GM21381 (cell line): ENCODE results near the gene ASTL.

ENCODE experiments used
- ATAC-seq: cut with Tn5 transposase; IDR thresholded peaks from one replicate; pipeline ENCODE4 v1.9.1; 2021; ENCODE audit warnings: mild to moderate bottlenecking, moderate library complexity; ENCODE audit not compliant: unreplicated experiment

ASTL gene

DNA sequence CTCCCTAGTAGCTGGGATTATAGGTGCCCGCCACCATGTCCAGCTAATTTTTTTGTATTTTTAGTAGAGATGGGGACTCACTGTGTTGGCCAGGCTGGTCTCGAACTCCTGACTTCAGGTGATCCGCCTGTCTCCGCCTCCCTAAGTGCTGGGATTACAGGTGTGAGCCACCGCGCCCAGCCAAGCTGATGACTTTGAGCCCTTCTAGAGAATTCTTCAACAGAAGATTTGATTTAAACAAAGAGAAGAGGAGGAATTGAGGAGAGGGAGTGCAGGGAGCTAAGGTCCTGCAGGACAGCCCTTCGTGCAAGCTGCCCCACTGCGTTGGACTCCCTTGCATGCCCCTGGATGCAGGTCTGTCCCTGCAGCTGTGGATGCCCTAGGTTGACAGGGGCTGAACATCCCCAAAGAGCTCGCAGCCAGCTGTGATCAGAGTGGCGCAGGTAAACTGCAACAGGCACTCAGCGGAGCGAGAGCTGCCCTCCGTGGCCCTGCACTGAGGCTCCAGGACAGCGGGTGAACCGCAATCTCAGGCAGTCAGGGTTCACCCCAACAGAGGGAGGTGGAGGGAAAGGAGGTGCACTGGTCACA lies 35.6 kb downstream of the ASTL start:
- no peak for ATAC-seq

DNA sequence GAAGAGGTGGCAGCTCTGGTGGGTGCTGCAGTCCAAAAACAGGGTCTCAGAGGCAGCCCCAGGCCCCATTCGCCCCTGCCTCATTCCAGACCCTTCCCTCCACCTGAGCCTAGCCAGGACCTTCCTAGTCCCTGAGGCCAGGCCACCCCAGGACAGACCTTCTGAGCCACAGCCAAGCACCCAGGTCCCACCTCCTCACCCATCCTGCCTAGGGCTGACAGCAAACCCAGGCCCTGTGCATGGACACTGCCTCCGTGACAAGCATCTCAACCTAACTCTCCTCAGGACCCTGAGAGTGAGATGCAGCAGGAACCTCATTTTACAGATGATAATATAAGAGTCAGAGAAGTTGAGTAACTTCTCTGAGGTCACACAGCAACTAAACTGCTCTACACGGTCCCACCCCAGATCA lies 37.4 kb downstream of the ASTL start:
- no peak for ATAC-seq

DNA sequence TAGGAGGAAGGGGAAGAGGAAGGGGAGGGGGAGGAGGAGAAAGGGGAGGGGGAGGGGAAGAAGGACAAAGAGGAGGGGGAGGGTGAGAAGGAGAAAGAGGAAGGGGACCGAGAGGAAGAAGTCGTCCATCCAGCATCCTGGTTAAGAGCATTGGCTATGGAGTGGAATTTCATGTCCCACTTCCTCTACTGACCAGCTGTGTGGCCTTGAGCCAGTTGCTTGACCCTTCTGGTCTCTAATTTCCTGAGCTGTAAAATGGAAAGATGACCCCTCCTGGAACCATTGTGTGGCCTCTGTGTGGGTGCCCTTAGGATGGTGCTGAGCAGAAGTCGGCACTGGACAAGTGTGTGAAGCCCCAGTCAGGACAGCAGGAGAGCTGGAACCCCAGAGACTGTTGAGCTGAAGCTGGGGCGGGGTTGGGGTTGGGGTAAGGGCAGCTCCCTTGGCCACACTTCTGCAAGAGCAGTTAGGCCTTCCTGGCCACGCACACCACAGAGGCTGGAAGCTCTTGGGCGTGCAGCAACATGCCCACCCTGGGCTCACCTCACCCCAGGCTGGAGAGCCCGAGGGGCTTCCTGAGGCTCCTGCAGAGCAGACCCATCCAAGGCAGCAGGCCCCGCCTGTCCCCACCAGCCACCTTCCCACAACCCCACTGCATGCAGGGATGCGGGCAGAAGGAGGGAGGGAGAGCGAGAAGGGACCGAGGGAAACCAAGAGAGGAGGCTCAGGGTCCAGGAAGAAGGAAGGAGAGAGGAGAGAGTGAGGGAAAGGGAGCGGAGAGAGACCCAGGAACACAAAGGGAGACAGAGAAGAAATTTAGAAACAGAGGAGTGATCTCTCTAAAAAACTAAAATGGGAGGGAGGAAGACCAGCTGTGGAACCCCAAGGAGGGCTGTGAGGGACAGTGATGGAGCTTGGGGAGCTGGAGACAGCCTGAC lies 38.2 kb downstream of the ASTL start:
- ATAC-seq = no peak

DNA sequence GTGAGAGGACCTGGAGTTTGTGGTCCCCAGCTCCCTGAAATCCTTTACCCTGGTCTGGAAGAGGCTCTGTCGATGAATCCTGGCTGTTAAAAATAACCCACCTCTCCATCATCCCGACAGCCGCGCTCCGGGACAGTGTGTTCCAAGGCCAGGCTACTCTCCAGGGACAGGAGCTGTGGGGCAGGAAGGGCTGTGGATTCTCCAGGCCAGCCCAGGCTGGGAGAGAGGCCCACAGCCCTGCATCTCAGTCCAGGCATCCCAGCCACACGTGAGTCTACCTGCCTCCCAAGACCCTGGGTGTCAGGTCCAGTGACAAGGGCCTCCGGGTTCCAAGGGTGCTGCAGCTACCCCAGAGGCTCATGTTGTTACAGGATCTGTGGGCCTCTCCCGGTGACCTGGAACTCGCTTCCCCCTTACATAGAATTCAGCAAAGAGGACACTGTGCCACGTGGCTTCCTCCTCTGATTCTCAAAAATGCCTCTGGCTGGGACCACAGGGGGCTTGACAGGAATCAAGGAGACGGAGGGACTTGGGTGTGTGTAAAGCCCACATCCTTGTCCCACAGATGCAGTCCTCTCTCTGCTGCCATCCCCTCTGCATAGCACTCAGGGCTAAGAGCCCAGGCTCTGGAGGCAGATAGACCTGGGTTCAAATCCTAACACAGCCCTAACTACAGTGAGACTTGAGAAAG lies 39.3 kb downstream of the ASTL start:
- ATAC-seq = no peak

DNA sequence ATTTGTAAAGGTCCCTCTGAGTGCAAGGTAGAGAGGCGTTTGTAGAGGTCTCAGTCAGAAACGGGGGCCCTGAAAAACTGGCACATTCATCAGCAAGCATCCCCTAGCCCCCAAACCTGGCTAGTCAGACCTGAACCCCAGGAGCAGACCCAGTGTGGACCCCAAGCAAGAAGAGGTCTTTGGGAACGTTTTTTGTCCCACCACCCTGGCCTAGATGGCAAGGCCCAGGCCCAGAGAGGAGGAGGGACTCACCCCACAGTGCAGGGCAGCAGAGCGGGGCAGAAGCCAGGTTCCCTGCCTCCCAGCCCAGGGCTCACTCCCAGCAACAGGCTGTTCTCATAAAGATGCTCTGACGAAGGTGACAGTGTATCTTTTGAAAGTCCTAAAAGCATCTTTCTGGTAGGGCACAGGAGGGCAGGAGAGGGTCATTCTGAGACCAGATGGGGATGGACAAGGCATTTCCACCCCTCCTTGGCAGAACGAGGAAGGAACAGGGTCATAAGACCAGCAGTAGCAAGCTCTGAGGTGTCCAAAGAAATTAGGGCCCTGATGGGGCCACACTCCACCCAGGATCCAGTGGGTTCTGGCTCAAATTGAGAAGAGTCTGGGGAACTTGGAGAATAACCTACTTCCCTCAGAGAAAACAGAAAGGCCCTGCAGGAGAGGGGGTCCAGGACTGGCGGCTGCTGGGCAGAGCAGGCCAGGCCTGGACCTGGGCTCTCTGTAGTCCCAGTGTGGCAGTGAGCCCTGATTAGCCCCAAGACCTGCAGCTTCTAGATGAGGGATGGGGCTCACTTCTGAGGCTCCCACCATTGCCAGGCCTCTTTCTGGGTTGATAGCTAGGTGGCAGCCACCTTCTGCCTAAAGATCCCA lies 40.1 kb downstream of the ASTL start:
- ATAC-seq = no peak

DNA sequence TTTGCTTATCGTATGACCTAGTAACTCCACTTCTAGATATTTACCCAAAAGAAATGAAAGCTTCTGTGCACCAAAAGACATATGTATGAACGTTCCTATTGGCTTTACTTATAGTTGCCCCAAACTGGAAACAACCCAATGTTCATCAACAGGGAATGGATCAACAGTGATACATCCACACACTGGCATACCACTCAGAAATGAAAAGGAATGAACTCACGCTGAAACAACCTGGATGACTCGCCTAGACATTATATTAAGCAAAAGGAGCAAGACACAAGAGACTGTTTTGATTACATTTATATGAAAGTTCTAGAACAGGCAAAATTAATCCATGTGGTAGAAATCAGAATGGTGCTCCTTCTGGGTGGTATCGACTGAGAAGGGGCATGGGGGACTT lies 40.9 kb downstream of the ASTL start:
- ATAC-seq = no peak

DNA sequence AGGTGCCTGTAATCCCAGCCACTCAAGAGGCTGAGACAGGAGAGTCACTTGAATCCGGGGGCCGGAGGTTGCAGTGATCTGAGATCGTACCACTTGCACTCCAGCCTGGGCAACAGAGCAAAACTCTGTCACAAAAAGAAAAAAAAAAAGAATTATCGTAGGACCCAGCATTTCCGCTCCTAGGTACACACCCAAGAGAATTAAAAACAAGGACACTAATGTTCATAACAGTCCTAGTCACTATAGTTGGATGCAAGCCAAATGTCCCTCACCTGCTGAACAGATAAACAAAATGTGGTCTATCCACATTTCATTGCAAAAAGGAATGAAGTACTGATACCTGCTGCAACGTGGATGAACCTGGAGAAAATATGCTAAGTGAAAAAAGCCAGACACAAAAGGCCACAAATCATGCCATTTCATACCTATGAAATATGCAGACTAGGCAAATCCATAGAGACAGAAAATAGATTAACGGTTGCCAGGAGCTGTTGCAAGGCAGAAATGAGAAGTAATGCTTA lies 43.1 kb downstream of the ASTL start:
- ATAC-seq = no peak

DNA sequence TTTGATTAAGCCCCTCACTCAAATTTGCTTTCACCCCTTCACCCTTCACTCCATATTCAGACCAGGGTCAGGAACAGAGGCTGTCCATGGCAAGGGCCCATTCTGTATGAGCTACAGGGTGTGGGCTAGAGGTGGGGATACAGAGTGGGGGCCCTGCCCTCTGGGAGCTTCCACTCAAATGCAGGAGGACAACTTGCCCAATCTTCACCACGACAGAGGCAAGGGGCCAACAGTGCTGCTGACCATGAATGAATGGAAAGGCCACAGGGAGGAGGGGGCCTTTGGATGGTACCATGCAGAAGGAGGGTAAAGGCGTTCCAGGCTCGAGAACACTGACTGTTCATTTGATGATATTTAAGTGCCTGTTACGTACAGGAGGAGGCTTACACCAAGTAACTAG lies 44.8 kb downstream of the ASTL start:
- no peak for ATAC-seq

DNA sequence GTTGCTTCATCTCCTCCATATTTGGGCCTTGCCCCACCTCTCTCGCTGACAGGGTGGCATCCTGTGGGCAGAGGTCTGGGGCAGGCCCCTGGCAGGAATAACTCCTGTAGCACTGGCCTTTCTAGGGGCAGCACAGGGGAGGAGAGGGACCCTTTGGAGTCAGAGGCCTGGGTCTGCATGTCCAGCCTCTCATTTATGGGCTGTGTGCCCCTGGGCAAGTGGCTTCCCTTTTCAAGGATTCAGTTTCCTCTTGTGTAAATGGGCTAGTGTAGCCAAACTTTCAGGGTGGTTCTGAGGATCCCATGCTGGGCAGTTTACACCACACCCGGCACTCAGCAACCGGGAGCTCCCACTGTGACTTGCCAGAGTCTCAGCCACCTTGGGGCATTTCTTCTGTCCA lies 45.4 kb downstream of the ASTL start:
- no peak for ATAC-seq

DNA sequence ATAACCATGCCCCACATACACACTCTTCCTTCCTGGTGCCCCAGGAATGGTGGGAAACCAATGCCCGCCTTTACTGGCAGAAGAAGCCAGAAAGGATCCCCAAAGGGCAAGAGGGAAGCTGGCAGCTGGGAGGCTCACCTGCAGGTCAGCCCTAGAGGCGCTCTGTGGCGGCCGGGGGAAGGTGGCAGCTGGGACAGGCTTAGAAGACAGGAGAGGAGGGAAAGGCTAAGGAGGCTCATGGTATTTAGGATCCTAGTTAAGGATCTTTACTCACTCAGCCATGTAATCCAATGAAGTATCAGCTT lies 45.8 kb downstream of the ASTL start:
- no peak for ATAC-seq

DNA sequence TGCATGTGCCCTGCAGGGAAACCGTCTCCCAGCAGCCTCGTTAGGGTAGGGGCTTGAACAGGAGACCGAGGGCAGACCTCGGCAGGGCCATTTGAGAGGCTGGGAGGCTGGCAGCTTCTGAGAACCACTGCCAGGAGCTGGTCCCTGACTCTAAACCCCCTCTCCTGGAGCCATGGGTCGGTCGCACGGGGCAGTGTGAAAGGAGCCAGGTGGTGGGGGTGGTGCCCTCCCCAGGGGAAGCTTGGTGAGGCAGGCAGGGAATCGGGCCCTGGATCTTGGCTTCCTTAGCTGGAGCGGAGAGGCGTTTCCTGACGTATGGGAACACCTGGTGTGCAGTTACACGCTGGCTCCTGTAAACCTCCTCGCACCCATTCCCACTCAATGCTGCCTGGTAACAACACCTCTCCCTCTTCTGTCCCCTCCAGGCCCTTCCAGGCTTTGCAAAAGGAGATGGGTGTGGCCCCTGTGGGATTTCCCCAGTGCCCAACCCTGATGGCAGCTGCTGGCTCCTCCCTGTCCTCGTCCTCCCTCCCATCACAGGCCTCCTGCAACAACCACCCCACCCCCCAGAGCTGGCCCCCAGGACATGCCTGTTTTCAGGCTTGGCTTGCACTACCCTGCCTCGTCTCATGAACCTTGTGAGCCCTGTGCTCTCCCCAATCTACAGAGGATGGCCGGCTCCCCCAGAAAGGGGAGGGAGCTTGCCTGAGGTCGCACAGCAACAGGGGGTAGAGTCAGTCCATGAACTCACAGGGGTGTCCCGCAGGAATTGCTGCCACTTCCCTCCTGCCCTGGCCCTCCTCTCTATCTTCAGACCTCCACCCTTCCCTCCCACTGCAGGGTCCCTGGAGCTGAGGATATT lies 46.4 kb downstream of the ASTL start:
- no peak for ATAC-seq

DNA sequence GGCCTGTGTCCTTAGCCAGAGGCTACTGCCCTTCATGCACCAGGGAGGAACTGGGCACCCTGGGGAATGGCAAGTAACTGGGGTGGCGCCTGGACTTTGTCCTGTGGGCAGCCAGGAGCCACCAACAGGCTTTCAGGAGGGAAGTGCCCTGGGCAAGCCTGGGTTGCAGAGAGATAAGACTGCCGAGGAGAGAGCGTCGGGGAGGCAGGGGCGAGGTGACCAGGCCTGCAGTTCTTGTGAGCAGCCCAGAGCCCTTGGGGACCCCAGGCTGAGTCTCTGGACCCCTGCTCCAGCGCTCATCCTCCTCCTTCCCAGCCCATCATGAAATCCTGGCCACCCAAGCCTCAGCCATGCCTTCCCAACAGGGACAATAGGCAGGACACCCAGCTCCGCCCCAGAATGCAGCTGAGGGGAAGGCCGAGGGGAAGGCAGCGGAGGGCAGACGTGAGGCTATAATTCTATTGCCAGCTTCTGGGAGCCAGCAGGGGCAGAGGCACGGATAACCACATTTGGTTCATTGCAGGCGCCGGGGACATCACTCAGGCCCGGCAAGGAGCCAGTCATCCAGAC lies 47.1 kb downstream of the ASTL start:
- ATAC-seq = no peak

DNA sequence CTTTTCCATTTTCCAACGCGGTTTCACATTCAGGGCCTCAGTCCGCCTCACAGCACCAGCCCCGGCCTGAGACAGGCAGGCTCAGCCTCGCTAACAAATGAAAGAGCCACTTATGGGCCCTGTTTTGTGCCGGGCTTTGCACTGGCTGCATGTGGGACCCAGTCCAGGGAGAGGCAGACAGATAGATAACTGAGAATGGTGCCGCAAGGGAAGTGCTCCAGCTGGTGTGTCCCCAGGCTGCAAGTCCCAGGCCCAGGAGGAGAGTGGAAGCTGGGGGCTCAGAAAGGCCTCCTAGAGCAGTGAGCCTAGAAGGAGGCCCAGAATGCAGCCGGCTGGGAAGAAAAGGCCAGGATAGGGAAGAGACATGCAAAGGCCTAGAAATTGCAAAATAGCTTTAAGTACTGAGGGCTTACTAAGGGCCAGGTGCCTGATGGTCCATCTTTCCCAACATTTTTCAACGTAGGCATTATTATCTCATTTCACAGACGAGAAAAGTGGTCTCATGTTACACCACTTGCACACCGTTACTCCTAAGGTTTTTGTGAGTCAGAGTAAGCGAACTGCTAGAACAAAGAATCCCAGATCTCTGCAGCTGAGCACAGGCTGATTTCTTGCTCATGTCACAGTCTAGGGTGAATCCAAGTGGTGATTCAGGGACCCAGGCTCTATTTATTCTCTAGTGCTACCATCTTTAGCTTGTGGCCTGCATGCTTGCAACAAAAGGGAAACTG lies 47.9 kb downstream of the ASTL start:
- no peak for ATAC-seq

DNA sequence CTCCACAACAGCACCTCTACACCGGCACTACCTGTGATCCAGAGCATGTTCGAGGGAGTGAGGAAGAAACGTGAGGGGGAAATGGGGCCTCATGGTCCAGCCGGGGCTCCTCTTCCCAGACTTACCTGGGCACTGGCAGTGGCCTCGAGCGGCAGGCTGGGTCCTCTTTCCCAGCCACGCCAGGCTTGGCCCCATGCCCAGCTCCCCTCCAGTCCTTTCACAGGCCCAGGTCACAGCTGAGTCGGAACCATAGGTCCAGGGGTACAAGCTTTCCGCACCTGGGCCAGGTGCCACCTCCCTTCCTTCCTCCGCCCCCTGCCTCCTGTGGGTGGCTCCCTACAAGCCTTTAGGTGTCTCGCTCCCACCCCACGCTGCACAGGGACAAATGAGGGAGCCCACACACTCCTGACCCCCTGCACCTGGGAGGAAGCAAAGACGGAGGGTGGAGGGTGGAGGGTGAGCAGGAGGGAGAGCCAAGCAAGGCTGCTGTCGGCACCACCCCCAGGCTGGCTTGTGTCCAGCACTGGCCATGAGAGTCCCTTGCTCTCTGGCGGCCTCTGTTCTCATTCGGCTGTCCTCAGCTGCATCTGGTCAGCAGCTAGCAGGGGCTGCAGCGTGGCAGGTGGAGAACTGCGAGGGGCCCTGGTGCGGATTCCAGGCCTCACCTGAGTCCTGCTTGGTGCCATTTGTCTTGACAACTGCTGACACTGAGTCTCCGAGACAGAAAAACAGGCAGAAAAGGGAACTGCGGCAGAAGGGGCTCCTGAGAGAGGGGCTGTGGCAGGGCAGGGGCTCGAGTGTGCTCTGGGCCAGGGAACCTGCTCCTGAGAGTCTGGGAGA lies 48.7 kb downstream of the ASTL start:
- no peak for ATAC-seq

DNA sequence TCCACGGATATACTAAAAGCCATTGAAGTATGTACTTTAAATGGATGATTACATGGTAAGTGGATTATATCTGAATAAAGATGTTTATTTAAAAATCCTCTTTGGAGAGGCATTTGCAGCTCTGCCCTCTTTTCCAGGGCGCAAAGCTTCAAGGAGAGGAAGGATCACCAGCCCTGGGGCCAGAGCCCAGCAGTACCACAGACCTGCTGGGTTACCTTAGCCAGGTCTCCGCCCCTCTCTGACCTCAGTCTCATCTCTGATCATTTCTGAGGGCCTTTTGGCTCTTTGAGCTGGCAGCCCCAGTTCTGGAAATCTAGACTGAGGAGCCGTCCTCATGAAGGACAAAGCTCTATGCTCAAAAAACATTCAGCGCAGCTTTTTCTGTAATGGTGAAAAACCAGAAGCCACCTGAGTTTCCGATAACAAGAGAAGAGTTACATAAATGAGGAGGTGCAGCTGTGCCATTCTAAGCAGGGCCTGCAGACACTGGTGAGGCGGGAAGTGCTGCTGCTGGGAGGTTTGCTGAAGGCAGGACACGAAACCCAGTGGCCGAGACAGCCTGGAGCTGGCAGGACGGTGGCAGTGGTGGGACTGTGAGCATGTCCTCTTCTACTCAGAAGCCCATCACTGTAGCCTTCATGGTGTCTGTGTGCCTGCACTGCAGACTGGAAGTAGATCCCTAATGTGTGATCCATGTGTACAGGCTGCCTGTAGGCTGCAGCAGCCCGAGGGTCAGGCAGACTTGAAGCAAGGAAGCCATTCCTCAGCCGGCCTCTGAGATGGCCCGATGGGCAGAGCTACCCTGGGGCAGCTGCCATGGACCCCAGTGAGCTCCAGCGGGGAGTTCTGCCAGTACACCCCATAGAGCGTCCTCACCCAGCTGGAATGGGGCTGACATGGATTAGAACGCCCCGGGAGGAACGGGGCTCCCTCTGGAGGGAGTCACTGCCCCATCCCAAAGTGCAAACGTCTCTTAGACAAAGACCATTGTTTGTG lies 49.7 kb downstream of the ASTL start:
- no peak for ATAC-seq

DNA sequence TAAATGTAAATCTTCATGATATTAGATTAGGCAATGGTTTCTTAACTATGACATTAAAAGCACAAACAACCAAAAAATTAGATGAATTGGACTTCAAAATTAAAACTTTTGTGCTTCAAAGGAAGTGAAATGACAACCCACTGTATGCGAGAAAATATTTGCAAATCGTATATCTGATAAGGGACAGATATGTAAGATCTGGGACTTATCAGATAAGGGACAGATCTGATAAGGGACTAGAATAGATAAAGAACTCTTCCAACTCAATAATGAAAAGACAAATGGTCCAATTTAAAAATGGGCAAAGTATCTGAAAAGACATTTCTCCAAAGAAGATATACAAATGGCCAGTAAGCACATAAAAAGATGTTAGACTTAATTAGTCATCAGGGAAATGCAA lies 51.2 kb downstream of the ASTL start:
- ATAC-seq = no peak
